GM23338 (cell line): ENCODE measurements around the gene GTSE1.

ENCODE experiments used
- CREB1 ChIP-seq: fragments of 250-450 bp; sonication (Bioruptor Pico); IDR thresholded peaks from 2 replicates; pipeline ENCODE4 v1.5.0; 2020; ENCODE audit warnings: low read depth, mild to moderate bottlenecking, moderate library complexity
- CTCF ChIP-seq, 2 experiments: fragments of 200-600 bp in 1 of 2; sonication (generic) in 1 of 2; conservative IDR thresholded peaks; 2 replicates each; pipeline versions ENCODE4 v1.5.1 to v1.6.1; 2016 to 2017; ENCODE audit warnings: antibody characterized with exemption in 2 of 2, low read depth in 2 of 2, mild to moderate bottlenecking in 2 of 2, moderate library complexity in 1 of 2

GRCh38 chr22:46328797-46329196, 32.1 kb downstream of the GTSE1 start:
- TF ChIP-seq CTCF (conservative IDR thresholded peaks at IDR 0.05; ENCODE audit: low read depth in 2 of 2) (no peak), CREB1 (CRISPR knock-in tag) (no peak)
